ACC112 (cell line): ENCODE measurements around the gene CLRN1.

Experiments
- H2AFZ ChIP-seq: fragments of 200-600 bp; sonication (generic); one replicate; pipeline ENCODE4 v1.6.0; 2017; ENCODE audit warnings: antibody characterized with exemption, low read length; ENCODE audit not compliant: unreplicated experiment
- H3K27ac ChIP-seq: fragments of 200-600 bp; sonication (generic); 2 replicates; pipeline ENCODE4 v1.5.1; 2014; ENCODE audit warnings: low read depth, mild to moderate bottlenecking, antibody characterized with exemption, low read length, moderate library complexity
- H3K27me3 ChIP-seq: fragments of 200-600 bp; sonication (generic); 2 replicates; pipeline ENCODE4 v1.6.1; 2014; ENCODE audit warnings: mild to moderate bottlenecking, antibody characterized with exemption, low read length, moderate library complexity, mixed read lengths; ENCODE audit not compliant: insufficient read depth
- H3K36me3 ChIP-seq: fragments of 200-600 bp; sonication (generic); 2 replicates; pipeline ENCODE4 v1.6.1; 2016; ENCODE audit warnings: mild to moderate bottlenecking, antibody characterized with exemption, low read length, moderate library complexity, mixed read lengths; ENCODE audit not compliant: insufficient read depth
- H3K4me1 ChIP-seq: fragments of 200-600 bp; sonication (generic); one replicate; pipeline ENCODE4 v1.6.1; 2016; ENCODE audit warnings: low read length, mixed read lengths; ENCODE audit not compliant: insufficient read depth, unreplicated experiment, control insufficient read depth
- H3K4me3 ChIP-seq: fragments of 200-600 bp; sonication (generic); 2 replicates; pipeline ENCODE4 v1.5.1; 2014; ENCODE audit warnings: mild to moderate bottlenecking, low read depth, low read length
- H3K79me2 ChIP-seq: fragments of 200-600 bp; sonication (generic); one replicate; pipeline ENCODE4 v1.6.0; 2016; ENCODE audit warnings: low read length; ENCODE audit not compliant: control insufficient read depth, unreplicated experiment, insufficient read depth

Gene CLRN1

GRCh38 chr3:150945226-150946032 is 27.1 kb downstream of the CLRN1 start:
- H3K27me3 ChIP-seq, result peaks cover 61% of the 10 kb centered on the region
- H3K4me3 ChIP-seq, result no peak overlapping the region
- no peak overlapping the region for H2AFZ ChIP-seq
- no peaks in the 10 kb centered on the region for H3K36me3 ChIP-seq
- no peaks in the 10 kb centered on the region for H3K79me2 ChIP-seq
- H3K4me1 ChIP-seq, result peaks cover 6% of the 10 kb centered on the region
- H3K27ac ChIP-seq, result no peak overlapping the region

GRCh38 chr3:150942221-150942620 is 30.3 kb downstream of the CLRN1 start:
- H3K36me3 ChIP-seq, result no peaks in the 10 kb centered on the region
- H2AFZ ChIP-seq, result no peak overlapping the region
- no peak overlapping the region for H3K27ac ChIP-seq
- no peak overlapping the region for H3K4me3 ChIP-seq
- no peaks in the 10 kb centered on the region for H3K79me2 ChIP-seq
- peaks cover 71% of the 10 kb centered on the region for H3K27me3 ChIP-seq
- peaks cover 6% of the 10 kb centered on the region for H3K4me1 ChIP-seq

GRCh38 chr3:150936693-150937092 is 35.8 kb downstream of the CLRN1 start:
- H3K36me3 ChIP-seq, result no peaks in the 10 kb centered on the region
- peaks cover 79% of the 10 kb centered on the region for H3K27me3 ChIP-seq
- no peak overlapping the region for H2AFZ ChIP-seq
- no peaks in the 10 kb centered on the region for H3K4me1 ChIP-seq
- no peak overlapping the region for H3K4me3 ChIP-seq
- no peak overlapping the region for H3K27ac ChIP-seq
- H3K79me2 ChIP-seq, result no peaks in the 10 kb centered on the region

- H2AFZ ChIP-seq, result no peak overlapping the region
- H3K79me2 ChIP-seq, result no peaks in the 10 kb centered on the region
- no peaks in the 10 kb centered on the region for H3K4me1 ChIP-seq
- peaks cover 83% of the 10 kb centered on the region for H3K27me3 ChIP-seq
- H3K4me3 ChIP-seq, result no peak overlapping the region
- no peaks in the 10 kb centered on the region for H3K36me3 ChIP-seq
- H3K27ac ChIP-seq, result no peak overlapping the region
Measured at GRCh38 chr3:150933473-150933995, 39.0 kb downstream of the CLRN1 start.

GRCh38 chr3:150931745-150932144 is 40.8 kb downstream of the CLRN1 start:
- Histone ChIP-seq H3K27ac (no peak overlapping the region), H3K4me3 (no peak overlapping the region), H3K27me3 (peaks cover 75% of the 10 kb centered on the region), H3K36me3 (no peaks in the 10 kb centered on the region), H2AFZ (no peak overlapping the region), H3K4me1 (no peaks in the 10 kb centered on the region), H3K79me2 (no peaks in the 10 kb centered on the region)

GRCh38 chr3:150930839-150931238 is 41.7 kb downstream of the CLRN1 start:
- no peaks in the 10 kb centered on the region for H3K36me3 ChIP-seq
- no peaks in the 10 kb centered on the region for H3K4me1 ChIP-seq
- H3K4me3 ChIP-seq, result no peak overlapping the region
- H2AFZ ChIP-seq, result no peak overlapping the region
- no peak overlapping the region for H3K27ac ChIP-seq
- peaks cover 71% of the 10 kb centered on the region for H3K27me3 ChIP-seq
- H3K79me2 ChIP-seq, result no peaks in the 10 kb centered on the region

GRCh38 chr3:150928234-150928633 is 44.3 kb downstream of the CLRN1 start:
- Histone ChIP-seq H3K36me3 (no peaks in the 10 kb centered on the region), H3K27ac (no peak overlapping the region), H3K79me2 (no peaks in the 10 kb centered on the region), H3K4me1 (no peaks in the 10 kb centered on the region), H3K27me3 (peaks cover 65% of the 10 kb centered on the region), H3K4me3 (no peak overlapping the region), H2AFZ (no peak overlapping the region)

GRCh38 chr3:150926328-150926727 is 46.2 kb downstream of the CLRN1 start:
- no peak overlapping the region for H3K27ac ChIP-seq
- no peaks in the 10 kb centered on the region for H3K4me1 ChIP-seq
- H3K4me3 ChIP-seq, result no peak overlapping the region
- H3K36me3 ChIP-seq, result no peaks in the 10 kb centered on the region
- H3K79me2 ChIP-seq, result no peaks in the 10 kb centered on the region
- H3K27me3 ChIP-seq, result peaks cover 58% of the 10 kb centered on the region
- no peak overlapping the region for H2AFZ ChIP-seq

GRCh38 chr3:150925751-150926201 is 46.8 kb downstream of the CLRN1 start:
- H3K36me3 ChIP-seq, result no peaks in the 10 kb centered on the region
- no peak overlapping the region for H3K4me3 ChIP-seq
- no peak overlapping the region for H3K27ac ChIP-seq
- no peaks in the 10 kb centered on the region for H3K4me1 ChIP-seq
- H3K79me2 ChIP-seq, result no peaks in the 10 kb centered on the region
- peaks cover 54% of the 10 kb centered on the region for H3K27me3 ChIP-seq
- H2AFZ ChIP-seq, result peak overlapping the region; percentile 12

GRCh38 chr3:150922611-150923010 is 49.9 kb downstream of the CLRN1 start:
- Histone ChIP-seq H3K4me3 (no peak overlapping the region), H3K27ac (no peak overlapping the region), H3K4me1 (peaks cover 4% of the 10 kb centered on the region), H3K27me3 (peaks cover 51% of the 10 kb centered on the region), H3K36me3 (no peaks in the 10 kb centered on the region), H3K79me2 (no peaks in the 10 kb centered on the region), H2AFZ (no peak overlapping the region)

- H3K4me3 ChIP-seq, result no peak overlapping the region
- no peaks in the 10 kb centered on the region for H3K36me3 ChIP-seq
- no peak overlapping the region for H3K27ac ChIP-seq
- no peak overlapping the region for H2AFZ ChIP-seq
- peaks cover 4% of the 10 kb centered on the region for H3K4me1 ChIP-seq
- no peaks in the 10 kb centered on the region for H3K79me2 ChIP-seq
- H3K27me3 ChIP-seq, result peaks cover 61% of the 10 kb centered on the region
Measured at GRCh38 chr3:150921209-150921608, 51.3 kb downstream of the CLRN1 start.
